Measurements from ENCODE around the gene PXDC1. TPM values are rescaled to one million over a fixed set of nuclear protein-coding genes. Genes with fewer than 3 reads are reported as not detected.
"Not testable (repeated sequence)": the region's sequence is repeated elsewhere in the genome, so short reads cannot be mapped to it uniquely, and the experiment has no call there.

PXDC1 gene
- total RNA-seq, 1 donor from 2014 or later: 92.5 TPM

DNA sequence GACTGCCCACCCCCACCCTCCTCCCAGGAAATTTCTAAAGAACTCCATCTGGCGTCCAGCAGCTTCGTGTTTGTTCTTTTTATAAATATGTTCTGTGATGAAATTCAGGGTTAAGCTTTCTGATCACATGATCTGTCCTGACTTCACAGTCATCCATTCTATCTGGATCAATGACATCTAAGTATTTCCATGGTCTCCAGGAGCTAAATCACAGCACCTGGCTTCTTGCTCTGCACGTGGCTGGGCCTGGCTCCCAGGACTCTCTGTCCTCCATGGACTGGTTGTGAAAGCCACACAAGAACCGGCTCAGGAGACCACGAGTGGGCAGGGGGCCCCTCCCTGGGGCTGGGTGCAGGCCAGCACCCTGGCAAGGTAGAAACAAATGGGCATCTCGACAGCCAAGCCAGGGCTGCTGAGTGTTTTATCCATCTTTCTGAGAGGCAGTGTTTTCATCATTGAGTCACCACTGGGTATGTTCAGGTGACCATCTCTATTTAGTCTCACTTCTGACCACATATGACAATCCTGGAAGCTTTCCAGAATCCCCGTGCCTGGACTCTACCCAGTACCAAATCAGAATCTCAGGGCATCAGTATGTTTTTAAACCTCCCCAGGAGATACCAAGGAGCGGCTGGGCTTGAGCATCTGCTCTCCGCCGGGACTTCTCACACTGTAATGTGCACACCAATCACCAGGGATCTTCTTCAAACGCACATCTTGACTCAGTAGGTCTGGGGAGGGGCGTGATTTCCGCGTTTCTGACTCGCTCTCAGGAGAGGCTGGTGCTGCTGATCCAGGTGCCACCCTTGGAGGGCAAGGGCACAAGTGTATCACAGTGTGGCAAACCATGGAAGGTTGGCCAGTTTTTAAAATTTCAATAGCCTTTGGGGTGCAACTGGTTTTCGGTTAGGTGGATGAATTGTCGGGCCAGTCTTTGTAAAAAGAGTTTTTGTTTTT lies 31.6 kb upstream of the PXDC1 start:
- DNase-seq (ENCODE audit: low spot score): no peak

DNA sequence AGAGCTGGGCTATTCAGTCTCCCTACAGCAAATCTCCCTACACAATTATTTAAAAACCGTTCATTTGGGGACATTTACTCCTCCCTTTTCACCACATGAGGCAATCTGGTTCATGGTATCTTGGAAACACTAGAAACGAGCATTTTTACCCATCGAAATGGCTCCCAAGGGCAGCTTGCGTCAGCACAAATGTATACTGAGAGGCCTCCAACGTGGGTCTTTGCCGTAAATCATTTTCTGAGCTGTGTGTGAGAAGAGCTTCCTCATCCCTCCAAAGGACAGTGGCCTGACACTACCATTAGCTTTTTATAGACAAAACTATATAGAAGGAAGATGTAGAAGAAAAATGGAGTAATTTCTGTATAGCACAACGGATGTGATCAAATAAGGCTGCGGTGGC lies 30.0 kb upstream of the PXDC1 start:
- DNase-seq (ENCODE audit: low spot score): no peak

GRCh38 chr6:3779574-3779849 lies 28.0 kb upstream of the PXDC1 start:
- no peak for DNase-seq (ENCODE audit: low spot score)

DNA sequence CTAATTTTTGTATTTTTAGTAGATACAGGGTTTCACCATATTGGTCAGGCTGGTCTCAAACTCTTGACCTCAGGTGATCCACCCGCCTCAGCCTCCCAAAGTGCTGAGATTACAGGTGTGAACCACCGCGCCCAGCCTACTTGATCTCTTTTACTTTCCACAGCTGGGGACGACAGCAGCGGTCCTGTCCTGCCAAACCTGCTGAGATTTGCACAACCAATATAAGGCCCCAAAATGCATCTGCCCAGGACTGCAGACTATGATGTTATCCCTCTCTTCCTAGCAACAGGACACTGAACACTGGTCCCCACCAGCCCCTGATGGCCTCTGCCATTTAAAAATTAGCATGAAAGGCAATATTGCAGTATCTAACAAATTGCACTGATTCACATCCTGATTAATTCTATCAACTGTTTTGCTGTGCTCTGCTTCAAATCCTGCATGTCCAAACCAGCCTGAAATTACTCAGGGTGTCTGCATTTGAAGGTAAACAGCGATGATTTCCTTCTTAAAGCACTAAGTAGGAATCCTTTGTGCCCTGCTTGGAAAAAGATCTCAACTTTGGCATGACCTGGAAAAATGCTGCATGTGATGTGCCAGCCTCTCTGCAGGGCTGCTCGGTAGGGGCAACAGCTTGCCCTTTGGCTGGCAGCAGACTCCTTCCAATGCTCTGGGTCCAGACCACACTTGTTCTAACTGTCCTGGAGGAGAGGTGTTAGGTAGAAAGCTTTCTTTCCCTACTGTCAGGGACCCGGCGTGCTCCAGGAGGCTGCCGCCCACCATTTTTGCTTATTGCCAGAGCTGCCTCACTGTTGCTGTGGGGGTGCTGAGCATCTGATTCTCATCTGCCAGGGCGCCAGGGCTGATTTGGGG lies 27.4 kb upstream of the PXDC1 start:
- DNase-seq (ENCODE audit: low spot score): no peak

- DNase-seq (ENCODE audit: low spot score): no peak
These were observed 26.4 kb upstream of the PXDC1 start for GRCh38 chr6:3777730-3778461.

DNA sequence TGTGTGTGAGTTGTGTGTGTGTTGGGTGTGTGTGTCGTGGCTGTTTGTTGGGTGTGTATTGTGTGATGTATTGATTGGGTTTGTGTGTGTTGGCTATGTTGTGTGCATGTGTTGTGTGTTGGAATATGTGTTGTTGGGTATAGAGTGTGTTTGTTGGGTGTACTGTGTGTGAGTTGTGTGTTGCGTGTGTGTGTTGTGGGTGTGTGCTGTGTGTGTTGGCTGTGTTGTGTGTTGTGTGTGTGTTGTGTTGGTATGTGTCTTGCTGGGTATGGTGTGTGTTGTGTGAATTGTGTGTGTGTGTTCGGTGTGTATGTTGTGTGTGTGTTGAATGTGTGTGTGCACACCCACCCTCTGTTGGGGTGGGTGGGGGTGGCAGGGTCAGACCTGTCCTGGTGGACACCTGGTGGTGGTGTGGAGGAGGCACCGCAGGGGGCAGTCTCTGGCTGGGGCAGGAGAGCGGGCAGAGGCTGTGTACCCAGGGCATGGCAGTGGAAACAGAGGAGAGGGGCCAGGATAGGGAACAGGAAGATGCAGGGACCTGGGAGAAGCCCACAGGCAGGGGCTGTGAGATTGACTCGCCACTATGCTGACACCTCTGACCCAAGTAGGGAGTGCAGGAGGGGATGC lies 25.5 kb upstream of the PXDC1 start:
- no peak for DNase-seq (ENCODE audit: low spot score)

DNA sequence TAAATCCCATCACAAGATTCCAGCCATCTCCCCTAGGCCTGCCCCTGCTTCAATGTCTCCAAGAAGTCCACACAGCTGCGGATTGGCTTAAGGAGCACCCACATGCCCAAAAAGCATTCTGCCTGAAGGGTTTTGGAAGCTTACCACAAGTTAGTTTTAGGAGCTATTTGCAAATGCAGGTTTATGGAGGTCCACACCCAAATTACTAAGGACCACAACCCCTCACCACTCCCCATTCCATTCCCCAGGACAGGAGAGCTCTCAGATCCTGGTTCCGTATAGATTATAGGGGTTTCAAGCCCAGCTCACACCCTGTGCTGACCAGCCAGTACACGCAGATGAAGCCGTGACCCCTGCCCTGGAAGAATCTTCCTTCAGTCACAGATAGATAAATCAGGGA lies 24.3 kb upstream of the PXDC1 start:
- DNase-seq (ENCODE audit: low spot score): no peak

- no peak for DNase-seq (ENCODE audit: low spot score)
These were observed 23.9 kb upstream of the PXDC1 start for GRCh38 chr6:3775386-3775785.

- no peak for DNase-seq (ENCODE audit: low spot score)
These were observed 22.3 kb upstream of the PXDC1 start for GRCh38 chr6:3773678-3774298.

DNA sequence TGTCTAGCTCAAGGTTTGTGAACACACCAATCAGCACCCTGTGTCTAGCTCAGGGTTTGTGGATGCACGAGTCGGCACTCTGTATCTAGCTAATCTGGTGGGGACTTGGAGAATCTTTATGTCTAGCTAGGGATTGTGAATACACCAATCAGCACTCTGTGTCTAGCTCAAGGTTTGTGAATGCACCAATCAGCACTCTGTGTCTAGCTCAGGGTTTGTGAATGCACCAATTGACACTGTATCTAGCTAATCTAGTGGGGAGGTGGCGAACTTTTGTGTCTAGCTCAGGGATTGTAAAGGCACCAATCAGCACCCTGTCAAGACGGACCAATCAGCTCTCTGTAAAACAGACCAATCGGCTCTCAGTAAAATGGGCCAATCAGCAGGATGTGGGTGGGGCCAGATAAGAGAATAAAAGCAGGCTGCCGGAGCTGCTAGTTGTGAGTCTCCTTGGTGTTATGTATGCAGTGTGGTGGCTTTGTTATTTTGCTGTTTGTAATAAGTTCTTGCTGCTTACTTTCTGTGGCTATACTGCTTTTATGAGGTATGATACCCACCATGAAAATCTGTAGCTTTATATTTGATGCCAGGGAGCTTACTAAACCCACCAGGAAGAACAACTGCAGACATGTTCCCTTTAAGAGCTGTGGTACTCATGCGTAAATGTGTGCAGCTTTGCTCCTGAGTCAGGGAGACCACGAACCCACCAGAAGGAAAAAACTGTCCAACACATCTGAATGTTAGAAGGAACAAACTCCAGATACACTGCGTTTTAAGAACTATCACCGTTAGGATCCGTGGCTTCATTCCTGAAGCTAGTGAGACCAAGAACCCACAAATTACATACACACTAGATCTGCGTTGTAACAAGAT lies 20.9 kb upstream of the PXDC1 start:
- not testable (repeated sequence) for DNase-seq (ENCODE audit: low spot score)

DNA sequence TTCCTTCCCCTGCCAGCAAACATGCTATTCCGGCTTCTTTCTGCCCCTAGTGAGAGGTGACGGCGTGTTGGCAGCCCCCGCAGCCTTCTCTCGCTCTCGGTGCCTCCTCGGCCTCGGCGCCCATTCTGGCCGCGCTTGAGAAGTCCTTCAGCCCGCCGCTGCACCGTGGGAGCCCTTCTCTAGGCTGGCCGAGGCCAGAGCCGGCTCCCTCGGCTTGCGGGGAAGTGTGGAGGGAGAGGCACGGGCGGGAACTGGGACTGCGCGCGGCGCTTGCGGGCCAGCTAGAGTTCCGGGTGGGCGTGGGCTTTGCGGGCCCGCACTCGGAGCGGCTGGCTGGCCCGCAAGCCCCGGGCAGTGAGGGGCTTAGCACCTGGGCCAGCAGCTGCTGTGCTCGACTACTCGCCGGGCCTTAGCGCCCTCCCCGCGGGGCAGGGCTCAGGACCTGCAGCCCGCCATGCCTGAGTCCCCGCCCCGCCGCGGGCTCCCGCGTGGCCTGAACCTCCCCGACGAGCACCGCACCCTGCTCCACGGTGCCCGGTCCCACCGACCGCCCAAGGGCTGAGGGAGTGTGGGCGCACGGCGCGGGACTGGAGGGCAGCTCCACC lies 20.0 kb upstream of the PXDC1 start:
- DNase-seq (ENCODE audit: low spot score): no peak

GRCh38 chr6:3770023-3770720 lies 18.7 kb upstream of the PXDC1 start:
- DNase-seq (ENCODE audit: low spot score): no peak

GRCh38 chr6:3769610-3770009 lies 18.1 kb upstream of the PXDC1 start:
- DNase-seq (ENCODE audit: low spot score): no peak

- DNase-seq (ENCODE audit: low spot score): no peak
These were observed 17.0 kb upstream of the PXDC1 start for GRCh38 chr6:3768502-3768901.

GRCh38 chr6:3767483-3767882 lies 16.0 kb upstream of the PXDC1 start:
- not testable (repeated sequence) for DNase-seq (ENCODE audit: low spot score)

- peak; percentile 89 for DNase-seq (ENCODE audit: low spot score)
These were observed 14.7 kb upstream of the PXDC1 start for GRCh38 chr6:3766214-3766613.

DNA sequence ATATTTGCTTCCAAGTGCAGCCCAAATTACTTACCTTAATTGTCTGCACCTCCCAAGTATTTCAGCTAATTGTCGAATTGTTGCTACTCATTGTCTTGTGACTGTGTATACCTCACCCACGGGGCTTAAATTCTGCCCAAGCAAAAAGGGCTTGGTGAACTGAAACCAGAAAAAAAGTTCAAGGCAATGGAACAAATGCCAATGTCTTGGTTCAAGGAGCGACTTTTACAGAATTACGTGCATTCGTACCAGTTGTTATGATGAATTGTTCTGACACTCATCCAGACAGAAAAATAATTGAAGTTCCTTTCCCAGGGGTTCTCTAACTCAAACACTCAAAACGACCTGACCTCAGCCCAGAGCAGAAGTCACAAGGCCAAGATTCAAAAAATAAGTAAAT lies 13.9 kb upstream of the PXDC1 start:
- DNase-seq (ENCODE audit: low spot score): no peak

DNA sequence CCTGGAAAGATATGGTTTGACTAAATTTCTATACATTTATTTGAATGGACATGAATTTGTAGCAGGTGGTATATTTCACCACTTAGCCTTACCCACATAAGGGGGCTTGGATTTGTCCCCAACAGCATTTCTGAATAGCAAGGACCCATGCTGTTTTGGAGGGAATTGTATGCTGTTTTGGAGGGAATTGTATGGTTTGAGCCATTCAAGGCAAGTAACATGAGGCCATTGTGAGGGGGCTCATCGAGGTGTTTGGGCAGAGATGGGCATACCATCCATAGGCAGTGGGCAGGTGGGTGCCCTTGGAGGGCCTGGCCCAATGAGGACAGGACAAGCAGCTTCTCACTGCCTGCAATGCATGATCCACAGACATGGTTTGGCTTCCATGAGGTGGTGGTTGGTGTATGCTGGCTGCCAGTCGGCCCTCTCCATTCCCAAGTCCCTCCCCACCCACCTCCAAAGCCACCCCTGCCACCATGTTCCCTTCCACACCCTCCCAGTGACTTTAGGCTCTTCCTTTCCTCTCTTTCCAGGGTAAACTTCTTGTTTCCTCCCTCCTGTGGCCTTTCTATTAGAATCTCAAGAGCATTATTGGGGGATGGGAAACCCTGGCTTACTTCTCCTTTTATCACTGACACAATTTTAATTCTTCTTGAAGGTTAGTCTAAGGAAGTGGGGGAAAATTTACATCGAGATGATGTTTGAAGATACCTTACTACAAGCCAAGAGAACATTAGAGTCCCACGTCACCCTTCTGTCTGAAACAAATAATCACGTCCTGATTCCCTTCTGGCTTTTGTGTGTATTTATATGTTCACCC lies 13.2 kb upstream of the PXDC1 start:
- DNase-seq (ENCODE audit: low spot score): no peak

Data from umbilical cord (tissue), 2 donors.